Measurements from ENCODE around the gene FRAS1. TPM values are rescaled to one million over a fixed set of nuclear protein-coding genes. Genes with fewer than 3 reads are reported as not detected.

FRAS1 gene
- polyA plus RNA-seq, 2 of the 4 experiments (the other 2 are of a cell fraction), result 2.3 to 5.8 TPM

GRCh38 chr4:78218260-78218659 lies 161.1 kb downstream of the FRAS1 start (continued):
- TF ChIP-seq HMGXB4 (CRISPR knock-in tag; IDR thresholded peaks at IDR 0.05; ENCODE audit: borderline replicate concordance), result no peak

- WGBS (ENCODE audit: missing lambda C conversion rate), result 47% methylated on average over 2 of the region's 2 CpGs
- Histone ChIP-seq H3K4me1 (peaks cover 5% of the 10 kb centered on the region; the same call in 1 of the 3 replicates), H3K9me3 (no peaks in the 10 kb centered on the region), H3K4me2 (no peak overlapping the region), H3K4me3 (no peak overlapping the region), H3K27ac (no peak overlapping the region)
- no peak for DNase-seq (ENCODE audit: low read depth in 1 of 2, low spot score in 1 of 2)
- ATAC-seq, result no peak
- POLR2A ChIA-PET, result no interaction called here
- CTCF ChIA-PET, result no interaction called here
- FAIRE-seq, result no peak
- TF ChIP-seq ZFP36 (IDR thresholded peaks at IDR 0.05; ENCODE audit: borderline replicate concordance, partially characterized antibody) (no peak), NFE2L2 (conservative IDR thresholded peaks at IDR 0.05; ENCODE audit: low read length) (no peak), POLR2A (IDR thresholded peaks at IDR 0.05; ENCODE audit: low read length) (no peak), KDM1A (IDR thresholded peaks at IDR 0.05; ENCODE audit: low read depth) (no peak), NR3C1 (IDR thresholded peaks at IDR 0.05) (no peak), USF2 (IDR thresholded peaks at IDR 0.05) (no peak), ZC3H11A (IDR thresholded peaks at IDR 0.05) (no peak), EP300 (IDR thresholded peaks at IDR 0.05) (no peak), ESRRA (IDR thresholded peaks at IDR 0.05; ENCODE audit: borderline replicate concordance, low read length) (no peak), PHF8 (IDR thresholded peaks at IDR 0.05; ENCODE audit: borderline replicate concordance, low read depth) (no peak)
These were observed 162.7 kb downstream of the FRAS1 start for GRCh38 chr4:78219825-78220224.

- 32% methylated on average over 3 of the region's 3 CpGs for WGBS (ENCODE audit: missing lambda C conversion rate)
- DNase-seq (ENCODE audit: low read depth in 1 of 2, low spot score in 1 of 2) (no peak), ATAC-seq (no peak), FAIRE-seq (no peak)
- ChIA-PET CTCF (no interaction called here), POLR2A (no interaction called here)
- Histone ChIP-seq H3K4me3 (no peak overlapping the region), H3K9me3 (no peaks in the 10 kb centered on the region), H3K27ac (no peak overlapping the region), H3K4me1 (peaks cover 5% of the 10 kb centered on the region; the same call in 1 of the 3 replicates), H3K4me2 (no peak overlapping the region)
- TF ChIP-seq FOXS1 (CRISPR knock-in tag; IDR thresholded peaks at IDR 0.05), result no peak
- no peak for TF ChIP-seq CHD4 (IDR thresholded peaks at IDR 0.05; ENCODE audit: borderline replicate concordance)
- no peak for TF ChIP-seq REST (IDR thresholded peaks at IDR 0.05)
- TF ChIP-seq ZFP36 (IDR thresholded peaks at IDR 0.05; ENCODE audit: borderline replicate concordance, partially characterized antibody), result no peak
- TF ChIP-seq SREBF2 (IDR thresholded peaks at IDR 0.05), result no peak
- TF ChIP-seq ESRRA (IDR thresholded peaks at IDR 0.05; ENCODE audit: borderline replicate concordance, low read length), result no peak
- no peak for TF ChIP-seq MAZ (IDR thresholded peaks at IDR 0.05; ENCODE audit: borderline replicate concordance, low read depth, low read length)
- no peak for TF ChIP-seq HEYL (CRISPR knock-in tag; IDR thresholded peaks at IDR 0.05)
These were observed 163.2 kb downstream of the FRAS1 start for GRCh38 chr4:78220283-78220682.
